SK-N-SH (cell line): ENCODE measurements around the gene SLC29A1. TPM values are rescaled to one million over a fixed set of nuclear protein-coding genes. Genes with fewer than 3 reads are reported as not detected.

Experiments
- CTCF ChIA-PET: fragments of 300-600, 350-600 bp; formaldehyde crosslinking; extraction: SDS; loops from one replicate; lab custom pipeline; 2021; lab: Yijun Ruan, JAX
- POLR2A ChIA-PET: fragments of 350-600 bp; sonication (Branson Sonifier 250); formaldehyde crosslinking; extraction: SDS; loops from one replicate; lab custom pipeline; 2020; ENCODE audit warnings: antibody characterized with exemption, inconsistent platforms; lab: Yijun Ruan, JAX
- DNase-seq: peaks from one replicate; pipeline ENCODE4 v3.0.0; 2012
- H2AFZ ChIP-seq: fragments of 200-600 bp; sonication (generic); 2 replicates; pipeline ENCODE4 v1.8.1; 2016; ENCODE audit warnings: antibody characterized with exemption, mild to moderate bottlenecking, low read depth
- H3F3A ChIP-seq: fragments of 200-600 bp; sonication (generic); replicated peaks from 2 replicates; pipeline ENCODE3; 2016; ENCODE audit warnings: antibody characterized with exemption, mild to moderate bottlenecking; ENCODE audit not compliant: insufficient read depth
- H3K27ac ChIP-seq, 2 experiments: fragments of 200-500 bp in 1 of 2; fragments of 200-600 bp in 1 of 2; sonication (Bioruptor generic) in 1 of 2; sonication (generic), shearing (Covaris generic) in 1 of 2; 2 replicates each; pipeline versions ENCODE4 v1.5.1 to v1.6.1; 2014 to 2016; ENCODE audit warnings: low read depth in 2 of 2, inconsistent platforms in 1 of 2, low read length in 1 of 2, mild to moderate bottlenecking in 1 of 2, mixed read lengths in 1 of 2
- H3K27me3 ChIP-seq: fragments of 200-600 bp; sonication (generic), shearing (Covaris generic); 2 replicates; pipeline ENCODE4 v1.6.1; 2016; ENCODE audit warnings: mixed run types; ENCODE audit not compliant: insufficient read depth
- H3K36me3 ChIP-seq, 2 experiments: fragments of 200-500 bp in 1 of 2; fragments of 200-600 bp in 1 of 2; sonication (Bioruptor generic) in 1 of 2; sonication (generic) in 1 of 2; replicated peaks in 1 of 2; 2 replicates each; pipeline versions ENCODE3 to v1.5.1; 2014 to 2016; ENCODE audit warnings: low read length in 1 of 2, mild to moderate bottlenecking in 1 of 2; ENCODE audit not compliant: insufficient read depth in 2 of 2, control insufficient read depth in 1 of 2
- H3K4me1 ChIP-seq, 2 experiments: fragments of 200-500 bp in 1 of 2; fragments of 200-600 bp in 1 of 2; sonication (Bioruptor generic) in 1 of 2; sonication (generic), shearing (Covaris generic) in 1 of 2; 2 replicates each; pipeline versions ENCODE4 v1.5.1 to v1.6.1; 2014 to 2016; ENCODE audit warnings: low read depth in 1 of 2, low read length in 1 of 2, mixed run types in 1 of 2; ENCODE audit not compliant: insufficient read depth in 2 of 2, control insufficient read depth in 1 of 2
- H3K4me2 ChIP-seq: fragments of 200-600 bp; sonication (generic), shearing (Covaris generic); 2 replicates; pipeline ENCODE4 v1.6.1; 2017; ENCODE audit warnings: mixed run types
- H3K4me3 ChIP-seq, 2 experiments: fragments of 200-500 bp in 1 of 2; fragments of 200-600 bp in 1 of 2; sonication (Bioruptor generic) in 1 of 2; sonication (generic), shearing (Covaris generic) in 1 of 2; 2 replicates each; pipeline versions ENCODE4 v1.5.1 to v1.8.1; 2014 to 2016; ENCODE audit warnings: low read depth in 2 of 2, inconsistent platforms in 1 of 2, low read length in 1 of 2, mild to moderate bottlenecking in 1 of 2, mixed read lengths in 1 of 2, moderate library complexity in 1 of 2
- H3K79me2 ChIP-seq: fragments of 200-600 bp; sonication (generic); 2 replicates; pipeline ENCODE4 v1.8.1; 2017; ENCODE audit warnings: mild to moderate bottlenecking; ENCODE audit not compliant: insufficient read depth
- H3K9ac ChIP-seq: fragments of 200-600 bp; sonication (generic); 2 replicates; pipeline ENCODE4 v1.6.1; 2017; ENCODE audit warnings: mixed run types
- H3K9me2 ChIP-seq: fragments of 200-600 bp; sonication (generic); 2 replicates; pipeline ENCODE4 v1.6.1; 2017; ENCODE audit warnings: mixed run types
- H3K9me3 ChIP-seq: fragments of 200-600 bp; sonication (generic); 2 replicates; pipeline ENCODE4 v1.6.1; 2017; ENCODE audit warnings: mixed run types, mild to moderate bottlenecking, moderate library complexity
- H4K20me1 ChIP-seq: fragments of 200-600 bp; sonication (generic); 2 replicates; pipeline ENCODE4 v1.6.1; 2017; ENCODE audit warnings: mild to moderate bottlenecking, mixed run types; ENCODE audit not compliant: insufficient read depth
- EZH2phosphoT487 ChIP-seq: fragments of 200-600 bp; sonication (generic); IDR thresholded peaks from 2 replicates; pipeline ENCODE4 v1.6.1; 2017; ENCODE audit warnings: low read depth, mixed run types, mild to moderate bottlenecking, antibody characterized with exemption, moderate library complexity, borderline replicate concordance
- FOSL2 ChIP-seq: IDR thresholded peaks from 2 replicates; pipeline ENCODE4 v1.4.0; 2012; ENCODE audit warnings: low read depth, mild to moderate bottlenecking, moderate library complexity, borderline replicate concordance
- FOXJ3 ChIP-seq: sonication (generic); formaldehyde crosslinking; IDR thresholded peaks from 2 replicates; pipeline ENCODE4 v1.5.1; 2020; ENCODE audit warnings: mild to moderate bottlenecking, missing genetic modification reagents
- MEF2A ChIP-seq: IDR thresholded peaks from 2 replicates; pipeline ENCODE4 v1.4.0; 2012; ENCODE audit warnings: low read depth, borderline replicate concordance
- PBX3 ChIP-seq: IDR thresholded peaks from 2 replicates; pipeline ENCODE4; 2012
- REST ChIP-seq: IDR thresholded peaks from 2 replicates; pipeline ENCODE4 v1.6.1; 2012; ENCODE audit warnings: mild to moderate bottlenecking, low read depth, low read length, moderate library complexity
- RXRA ChIP-seq: IDR thresholded peaks from 2 replicates; pipeline ENCODE4 v1.4.0; 2012; ENCODE audit warnings: low read depth, mild to moderate bottlenecking, borderline replicate concordance
- WGBS: methylation state at CpG from one replicate; pipeline ENCODE4 v1.1.6; 2017; ENCODE audit warnings: low lambda C conversion rate; 5-methylcytosine and 5-hydroxymethylcytosine counted together
- polyA plus RNA-seq, 3 experiments: library from polyadenylated mRNA; depleted of rRNA; stranded (reverse); fragments of >200 nt; gene quantifications; 2 replicates each; pipeline ENCODE4 v1.2.3, GENCODE V29; 2012

The SLC29A1 gene
- polyA plus RNA-seq, 1 of the 3 experiments (the other 2 are of a cell fraction), result 44.5 TPM

- no peak for TF ChIP-seq REST
- TF ChIP-seq FOSL2, result no peak
- no peak for TF ChIP-seq MEF2A
- no peak for TF ChIP-seq RXRA
- Histone ChIP-seq H3K36me3 (no peaks in the 10 kb centered on the region), H2AFZ (no peak overlapping the region), H4K20me1 (no peaks in the 10 kb centered on the region), H3K4me3 (peak overlapping the region in 1 of 2 experiments; percentile 48; a peak in 2 of 4 replicates), H3K4me1 (peaks cover 17 to 53% of the 10 kb centered on the region in 2 experiments), H3K27me3 (no peaks in the 10 kb centered on the region), H3K4me2 (peak overlapping the region; percentile 81), H3K9ac (no peak overlapping the region), H3K9me3 (no peaks in the 10 kb centered on the region), H3F3A (peaks cover 7% of the 10 kb centered on the region), H3K79me2 (peaks cover 7% of the 10 kb centered on the region; the same call in 1 of the 2 replicates), H3K27ac (peak overlapping the region in 1 of 2 experiments; percentile 88; a peak in 2 of 4 replicates), H3K9me2 (no peaks in the 10 kb centered on the region)
- WGBS, result 61% methylated on average over 27 of the region's 28 CpGs
- POLR2A ChIA-PET, result interaction anchor here (1.0 to 1.4 kb wide), 5 partner anchors 22 to 447 kb away, joined by 3 to 20 read pairs (median 4); partner anchors contain the start of genes HSP90AB1 and SLC35B2
- CTCF ChIA-PET, result interaction anchor here (0.7 to 13.7 kb wide), 6 partner anchors 14 to 303 kb away, joined by 3 to 224 read pairs (median 5); no protein-coding TSS in a partner anchor
- no peak for DNase-seq
Measured at GRCh38 chr6:44219815-44220784, 3.3 kb upstream of the SLC29A1 start.

GRCh38 chr6:44220913-44221290 lies 2.5 kb upstream of the SLC29A1 start:
- CTCF ChIA-PET, result interaction anchor here (0.6 to 13.7 kb wide), 20 partner anchors 9 to 138 kb away, joined by 3 to 224 read pairs (median 4); partner anchors contain the start of genes HSP90AB1 and SLC35B2
- Histone ChIP-seq H4K20me1 (no peaks in the 10 kb centered on the region), H2AFZ (no peak overlapping the region), H3K27me3 (no peaks in the 10 kb centered on the region), H3K9me3 (no peaks in the 10 kb centered on the region), H3K9me2 (no peaks in the 10 kb centered on the region), H3K36me3 (no peaks in the 10 kb centered on the region), H3K4me1 (peaks cover 17 to 60% of the 10 kb centered on the region in 2 experiments), H3F3A (peaks cover 7% of the 10 kb centered on the region), H3K9ac (no peak overlapping the region), H3K27ac (peak overlapping the region in 1 of 2 experiments; percentile 98; a peak in 2 of 4 replicates), H3K4me2 (no peak overlapping the region), H3K79me2 (peaks cover 7% of the 10 kb centered on the region; the same call in 1 of the 2 replicates), H3K4me3 (no peak overlapping the region)
- DNase-seq, result no peak
- 88% methylated on average over 4 of the region's 4 CpGs for WGBS
- POLR2A ChIA-PET, result interaction anchor here (1.2 to 4.7 kb wide), 5 partner anchors 13 to 48 kb away, joined by 3 to 49 read pairs (median 4); partner anchors contain the start of genes HSP90AB1 and SLC35B2
- TF ChIP-seq MEF2A, result no peak
- no peak for TF ChIP-seq FOSL2
- TF ChIP-seq FOXJ3 (CRISPR knock-in tag), result no peak
- no peak for TF ChIP-seq RXRA
- TF ChIP-seq PBX3, result no peak
- no peak for TF ChIP-seq EZH2phosphoT487
